Measurements from ENCODE around the gene FGF7. TPM values are rescaled to one million over a fixed set of nuclear protein-coding genes. Genes with fewer than 3 reads are reported as not detected.
A peak's percentile ranks its signal among the peaks of the same experiment; 100 is the strongest.

Gene FGF7
- total and polyA plus RNA-seq, 2 experiments from 2014 or later: 0.03 to 0.08 TPM

DNA sequence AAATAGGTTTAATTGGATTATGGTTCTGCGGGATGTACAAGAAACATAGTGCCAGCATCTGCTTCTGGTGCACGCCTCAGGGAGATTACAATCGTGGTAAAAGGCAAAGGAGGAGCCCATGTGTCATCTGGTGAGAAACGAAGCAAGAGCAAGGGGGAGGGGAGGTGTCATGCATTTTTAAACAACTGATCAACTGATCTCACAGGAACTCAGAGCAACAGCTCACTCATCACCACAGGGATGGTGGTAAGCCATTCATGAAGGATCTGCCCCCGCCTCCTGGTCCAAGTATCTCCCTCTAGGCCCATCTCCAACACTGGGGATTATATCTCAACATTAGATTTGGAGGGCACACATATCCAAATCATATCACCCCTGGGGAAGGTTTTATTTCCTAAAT lies 42.1 kb upstream of the FGF7 start:
- DNase-seq (ENCODE audit: low spot score) (peak; percentile 34), ATAC-seq (peak; percentile 62)
- no peak overlapping the region for H3K4me3 ChIP-seq
- TF ChIP-seq NANOG (IDR thresholded peaks at IDR 0.05; ENCODE audit: borderline replicate concordance) (no peak), ZNF114 (CRISPR knock-in tag; IDR thresholded peaks at IDR 0.05) (no peak), CREB1 (CRISPR knock-in tag; IDR thresholded peaks at IDR 0.05; ENCODE audit: low read depth) (no peak), EZH2 (IDR thresholded peaks at IDR 0.05; ENCODE audit: low read depth, unreplicated experiment) (no peak), ZNF331 (CRISPR knock-in tag; IDR thresholded peaks at IDR 0.05; ENCODE audit: low read depth) (no peak), POLR2AphosphoS5 (IDR thresholded peaks at IDR 0.05; ENCODE audit: low read depth) (no peak), JUNB (IDR thresholded peaks at IDR 0.05; ENCODE audit: unreplicated experiment) (no peak), STAT1 (IDR thresholded peaks at IDR 0.05; ENCODE audit: unreplicated experiment) (no peak), EZH2phosphoT487 (IDR thresholded peaks at IDR 0.05; ENCODE audit: unreplicated experiment) (no peak)
- TF ChIP-seq, protein P1, sequence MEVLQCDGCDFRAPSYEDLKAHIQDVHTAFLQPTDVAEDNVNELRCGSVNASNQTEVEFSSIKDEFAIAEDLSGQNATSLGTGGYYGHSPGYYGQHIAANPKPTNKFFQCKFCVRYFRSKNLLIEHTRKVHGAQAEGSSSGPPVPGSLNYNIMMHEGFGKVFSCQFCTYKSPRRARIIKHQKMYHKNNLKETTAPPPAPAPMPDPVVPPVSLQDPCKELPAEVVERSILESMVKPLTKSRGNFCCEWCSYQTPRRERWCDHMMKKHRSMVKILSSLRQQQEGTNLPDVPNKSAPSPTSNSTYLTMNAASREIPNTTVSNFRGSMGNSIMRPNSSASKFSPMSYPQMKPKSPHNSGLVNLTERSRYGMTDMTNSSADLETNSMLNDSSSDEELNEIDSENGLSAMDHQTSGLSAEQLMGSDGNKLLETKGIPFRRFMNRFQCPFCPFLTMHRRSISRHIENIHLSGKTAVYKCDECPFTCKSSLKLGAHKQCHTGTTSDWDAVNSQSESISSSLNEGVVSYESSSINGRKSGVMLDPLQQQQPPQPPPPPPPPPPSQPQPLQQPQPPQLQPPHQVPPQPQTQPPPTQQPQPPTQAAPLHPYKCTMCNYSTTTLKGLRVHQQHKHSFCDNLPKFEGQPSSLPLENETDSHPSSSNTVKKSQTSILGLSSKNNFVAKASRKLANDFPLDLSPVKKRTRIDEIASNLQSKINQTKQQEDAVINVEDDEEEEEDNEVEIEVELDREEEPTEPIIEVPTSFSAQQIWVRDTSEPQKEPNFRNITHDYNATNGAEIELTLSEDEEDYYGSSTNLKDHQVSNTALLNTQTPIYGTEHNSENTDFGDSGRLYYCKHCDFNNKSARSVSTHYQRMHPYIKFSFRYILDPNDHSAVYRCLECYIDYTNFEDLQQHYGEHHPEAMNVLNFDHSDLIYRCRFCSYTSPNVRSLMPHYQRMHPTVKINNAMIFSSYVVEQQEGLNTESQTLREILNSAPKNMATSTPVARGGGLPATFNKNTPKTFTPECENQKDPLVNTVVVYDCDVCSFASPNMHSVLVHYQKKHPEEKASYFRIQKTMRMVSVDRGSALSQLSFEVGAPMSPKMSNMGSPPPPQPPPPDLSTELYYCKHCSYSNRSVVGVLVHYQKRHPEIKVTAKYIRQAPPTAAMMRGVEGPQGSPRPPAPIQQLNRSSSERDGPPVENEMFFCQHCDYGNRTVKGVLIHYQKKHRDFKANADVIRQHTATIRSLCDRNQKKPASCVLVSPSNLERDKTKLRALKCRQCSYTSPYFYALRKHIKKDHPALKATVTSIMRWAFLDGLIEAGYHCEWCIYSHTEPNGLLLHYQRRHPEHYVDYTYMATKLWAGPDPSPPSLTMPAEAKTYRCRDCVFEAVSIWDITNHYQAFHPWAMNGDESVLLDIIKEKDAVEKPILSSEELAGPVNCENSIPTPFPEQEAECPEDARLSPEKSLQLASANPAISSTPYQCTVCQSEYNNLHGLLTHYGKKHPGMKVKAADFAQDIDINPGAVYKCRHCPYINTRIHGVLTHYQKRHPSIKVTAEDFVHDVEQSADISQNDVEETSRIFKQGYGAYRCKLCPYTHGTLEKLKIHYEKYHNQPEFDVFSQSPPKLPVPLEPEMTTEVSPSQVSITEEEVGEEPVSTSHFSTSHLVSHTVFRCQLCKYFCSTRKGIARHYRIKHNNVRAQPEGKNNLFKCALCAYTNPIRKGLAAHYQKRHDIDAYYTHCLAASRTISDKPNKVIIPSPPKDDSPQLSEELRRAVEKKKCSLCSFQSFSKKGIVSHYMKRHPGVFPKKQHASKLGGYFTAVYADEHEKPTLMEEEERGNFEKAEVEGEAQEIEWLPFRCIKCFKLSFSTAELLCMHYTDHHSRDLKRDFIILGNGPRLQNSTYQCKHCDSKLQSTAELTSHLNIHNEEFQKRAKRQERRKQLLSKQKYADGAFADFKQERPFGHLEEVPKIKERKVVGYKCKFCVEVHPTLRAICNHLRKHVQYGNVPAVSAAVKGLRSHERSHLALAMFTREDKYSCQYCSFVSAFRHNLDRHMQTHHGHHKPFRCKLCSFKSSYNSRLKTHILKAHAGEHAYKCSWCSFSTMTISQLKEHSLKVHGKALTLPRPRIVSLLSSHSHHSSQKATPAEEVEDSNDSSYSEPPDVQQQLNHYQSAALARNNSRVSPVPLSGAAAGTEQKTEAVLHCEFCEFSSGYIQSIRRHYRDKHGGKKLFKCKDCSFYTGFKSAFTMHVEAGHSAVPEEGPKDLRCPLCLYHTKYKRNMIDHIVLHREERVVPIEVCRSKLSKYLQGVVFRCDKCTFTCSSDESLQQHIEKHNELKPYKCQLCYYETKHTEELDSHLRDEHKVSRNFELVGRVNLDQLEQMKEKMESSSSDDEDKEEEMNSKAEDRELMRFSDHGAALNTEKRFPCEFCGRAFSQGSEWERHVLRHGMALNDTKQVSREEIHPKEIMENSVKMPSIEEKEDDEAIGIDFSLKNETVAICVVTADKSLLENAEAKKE (CRISPR knock-in tag; IDR thresholded peaks at IDR 0.05): no peak; the same call in 1 of the 2 replicates
- TF ChIP-seq, protein P2, sequence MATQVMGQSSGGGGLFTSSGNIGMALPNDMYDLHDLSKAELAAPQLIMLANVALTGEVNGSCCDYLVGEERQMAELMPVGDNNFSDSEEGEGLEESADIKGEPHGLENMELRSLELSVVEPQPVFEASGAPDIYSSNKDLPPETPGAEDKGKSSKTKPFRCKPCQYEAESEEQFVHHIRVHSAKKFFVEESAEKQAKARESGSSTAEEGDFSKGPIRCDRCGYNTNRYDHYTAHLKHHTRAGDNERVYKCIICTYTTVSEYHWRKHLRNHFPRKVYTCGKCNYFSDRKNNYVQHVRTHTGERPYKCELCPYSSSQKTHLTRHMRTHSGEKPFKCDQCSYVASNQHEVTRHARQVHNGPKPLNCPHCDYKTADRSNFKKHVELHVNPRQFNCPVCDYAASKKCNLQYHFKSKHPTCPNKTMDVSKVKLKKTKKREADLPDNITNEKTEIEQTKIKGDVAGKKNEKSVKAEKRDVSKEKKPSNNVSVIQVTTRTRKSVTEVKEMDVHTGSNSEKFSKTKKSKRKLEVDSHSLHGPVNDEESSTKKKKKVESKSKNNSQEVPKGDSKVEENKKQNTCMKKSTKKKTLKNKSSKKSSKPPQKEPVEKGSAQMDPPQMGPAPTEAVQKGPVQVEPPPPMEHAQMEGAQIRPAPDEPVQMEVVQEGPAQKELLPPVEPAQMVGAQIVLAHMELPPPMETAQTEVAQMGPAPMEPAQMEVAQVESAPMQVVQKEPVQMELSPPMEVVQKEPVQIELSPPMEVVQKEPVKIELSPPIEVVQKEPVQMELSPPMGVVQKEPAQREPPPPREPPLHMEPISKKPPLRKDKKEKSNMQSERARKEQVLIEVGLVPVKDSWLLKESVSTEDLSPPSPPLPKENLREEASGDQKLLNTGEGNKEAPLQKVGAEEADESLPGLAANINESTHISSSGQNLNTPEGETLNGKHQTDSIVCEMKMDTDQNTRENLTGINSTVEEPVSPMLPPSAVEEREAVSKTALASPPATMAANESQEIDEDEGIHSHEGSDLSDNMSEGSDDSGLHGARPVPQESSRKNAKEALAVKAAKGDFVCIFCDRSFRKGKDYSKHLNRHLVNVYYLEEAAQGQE (IDR thresholded peaks at IDR 0.05; ENCODE audit: unreplicated experiment): no peak
- TF ChIP-seq, protein P3, sequence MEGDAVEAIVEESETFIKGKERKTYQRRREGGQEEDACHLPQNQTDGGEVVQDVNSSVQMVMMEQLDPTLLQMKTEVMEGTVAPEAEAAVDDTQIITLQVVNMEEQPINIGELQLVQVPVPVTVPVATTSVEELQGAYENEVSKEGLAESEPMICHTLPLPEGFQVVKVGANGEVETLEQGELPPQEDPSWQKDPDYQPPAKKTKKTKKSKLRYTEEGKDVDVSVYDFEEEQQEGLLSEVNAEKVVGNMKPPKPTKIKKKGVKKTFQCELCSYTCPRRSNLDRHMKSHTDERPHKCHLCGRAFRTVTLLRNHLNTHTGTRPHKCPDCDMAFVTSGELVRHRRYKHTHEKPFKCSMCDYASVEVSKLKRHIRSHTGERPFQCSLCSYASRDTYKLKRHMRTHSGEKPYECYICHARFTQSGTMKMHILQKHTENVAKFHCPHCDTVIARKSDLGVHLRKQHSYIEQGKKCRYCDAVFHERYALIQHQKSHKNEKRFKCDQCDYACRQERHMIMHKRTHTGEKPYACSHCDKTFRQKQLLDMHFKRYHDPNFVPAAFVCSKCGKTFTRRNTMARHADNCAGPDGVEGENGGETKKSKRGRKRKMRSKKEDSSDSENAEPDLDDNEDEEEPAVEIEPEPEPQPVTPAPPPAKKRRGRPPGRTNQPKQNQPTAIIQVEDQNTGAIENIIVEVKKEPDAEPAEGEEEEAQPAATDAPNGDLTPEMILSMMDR (conservative IDR thresholded peaks at IDR 0.05; ENCODE audit: low read depth in 2 of 2): no peak
- TF ChIP-seq, protein P4, sequence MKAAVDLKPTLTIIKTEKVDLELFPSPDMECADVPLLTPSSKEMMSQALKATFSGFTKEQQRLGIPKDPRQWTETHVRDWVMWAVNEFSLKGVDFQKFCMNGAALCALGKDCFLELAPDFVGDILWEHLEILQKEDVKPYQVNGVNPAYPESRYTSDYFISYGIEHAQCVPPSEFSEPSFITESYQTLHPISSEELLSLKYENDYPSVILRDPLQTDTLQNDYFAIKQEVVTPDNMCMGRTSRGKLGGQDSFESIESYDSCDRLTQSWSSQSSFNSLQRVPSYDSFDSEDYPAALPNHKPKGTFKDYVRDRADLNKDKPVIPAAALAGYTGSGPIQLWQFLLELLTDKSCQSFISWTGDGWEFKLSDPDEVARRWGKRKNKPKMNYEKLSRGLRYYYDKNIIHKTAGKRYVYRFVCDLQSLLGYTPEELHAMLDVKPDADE (IDR thresholded peaks at IDR 0.05): no peak
- peaks cover 1% of the 10 kb centered on the region for H3K27me3 Mint-ChIP-seq (ENCODE audit: insufficient read depth, low read depth, poor library complexity)
- no peak overlapping the region for H3K27ac Mint-ChIP-seq
- H3K4me2 ChIP-seq: no peak overlapping the region
- H3K4me1 ChIP-seq (ENCODE audit: insufficient read depth): peaks cover 19% of the 10 kb centered on the region
- no peak overlapping the region for H3K27ac ChIP-seq (ENCODE audit: low read depth)
- H3K9me3 Mint-ChIP-seq: no peaks in the 10 kb centered on the region
- H3K27me3 ChIP-seq (ENCODE audit: insufficient read depth): no peaks in the 10 kb centered on the region
- H3K4me3 Mint-ChIP-seq: no peak overlapping the region
- no peaks in the 10 kb centered on the region for H3K79me2 ChIP-seq (replicated peaks; ENCODE audit: insufficient read depth)
- H2AFZ ChIP-seq: no peak overlapping the region
- H4K20me1 ChIP-seq (replicated peaks; ENCODE audit: insufficient read depth): no peaks in the 10 kb centered on the region
- H3K4me1 Mint-ChIP-seq: peaks cover 21% of the 10 kb centered on the region
- no peaks in the 10 kb centered on the region for H3K36me3 ChIP-seq (ENCODE audit: insufficient read depth)
- H3K36me3 Mint-ChIP-seq (ENCODE audit: low read depth): no peaks in the 10 kb centered on the region
- peaks cover 3% of the 10 kb centered on the region; the same call in 1 of the 2 replicates for H3K9me2 ChIP-seq (ENCODE audit: insufficient read depth)
- no peaks in the 10 kb centered on the region for H3F3A ChIP-seq (replicated peaks; ENCODE audit: low read depth)
